Endothelial cell (in vitro differentiated cells): ENCODE measurements around the gene CRK. TPM values are rescaled to one million over a fixed set of nuclear protein-coding genes. Genes with fewer than 3 reads are reported as not detected.

ENCODE experiments used
- DNase-seq: peaks from one replicate; pipeline ENCODE4 v3.0.0; 2021; ENCODE audit warnings: low spot score
- H3K27ac Mint-ChIP-seq: one replicate; pipeline ENCODE4 v1.8.0; 2021; ENCODE audit warnings: mixed read lengths, inconsistent platforms; ENCODE audit not compliant: unreplicated experiment
- H3K27me3 Mint-ChIP-seq: one replicate; pipeline ENCODE4 v1.8.0; 2021; ENCODE audit warnings: mild to moderate bottlenecking, moderate library complexity, mixed read lengths, inconsistent platforms; ENCODE audit not compliant: unreplicated experiment
- H3K36me3 Mint-ChIP-seq: one replicate; pipeline ENCODE4 v1.8.0; 2021; ENCODE audit warnings: mild to moderate bottlenecking, low read depth, mixed read lengths, inconsistent platforms; ENCODE audit not compliant: unreplicated experiment
- H3K4me1 Mint-ChIP-seq: one replicate; pipeline ENCODE4 v1.8.0; 2021; ENCODE audit warnings: mild to moderate bottlenecking, mixed read lengths, inconsistent platforms; ENCODE audit not compliant: unreplicated experiment
- H3K4me3 Mint-ChIP-seq: one replicate; pipeline ENCODE4 v1.8.0; 2021; ENCODE audit warnings: mild to moderate bottlenecking, mixed read lengths, inconsistent platforms; ENCODE audit not compliant: unreplicated experiment
- H3K9me3 Mint-ChIP-seq: one replicate; pipeline ENCODE4 v1.8.0; 2021; ENCODE audit warnings: mixed read lengths, inconsistent platforms; ENCODE audit not compliant: unreplicated experiment
- CTCF ChIP-seq: fragments of 200-600 bp; sonication (generic); IDR thresholded peaks from one replicate; pipeline ENCODE4 v1.5.0; 2021; ENCODE audit warnings: antibody characterized with exemption; ENCODE audit not compliant: unreplicated experiment
- total RNA-seq: library from RNA; stranded (reverse); fragmentation: NEBNext Ultra II Directional; extraction: Animal tissue kit (Norgen Biotek cat#: 25700); gene quantifications from one replicate; pipeline ENCODE4 v1.2.1, GENCODE V29; 2021; ENCODE audit not compliant: unreplicated experiment

CRK gene
- total RNA-seq, 1 donor from 2014 or later, result 119 TPM

DNA sequence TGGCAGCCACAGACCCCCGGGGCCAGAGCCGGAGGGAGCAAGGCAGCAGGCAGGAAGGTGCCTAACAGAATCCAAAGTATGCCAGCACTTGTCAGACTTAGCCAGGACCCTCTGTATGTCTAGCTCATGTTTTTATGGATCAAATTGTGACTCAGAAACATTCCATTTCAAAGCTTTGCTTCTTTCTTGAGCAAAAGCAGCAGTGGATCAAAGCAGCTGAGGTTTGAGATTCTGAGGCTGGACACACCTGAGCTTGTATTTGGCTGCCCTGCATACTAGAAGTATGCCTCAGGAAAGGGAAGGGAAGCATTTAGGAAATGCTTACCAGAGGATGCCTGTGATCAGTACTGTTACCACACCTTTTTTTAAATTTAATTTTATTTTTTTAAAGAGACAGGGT, 42.2 kb upstream of the CRK start:
- Mint-ChIP-seq H3K4me1 (peaks cover 19% of the 10 kb centered on the region), H3K9me3 (no peaks in the 10 kb centered on the region), H3K27ac (no peak overlapping the region), H3K4me3 (no peak overlapping the region), H3K27me3 (peaks cover 8% of the 10 kb centered on the region), H3K36me3 (peaks cover 18% of the 10 kb centered on the region)
- no peak for DNase-seq
- TF ChIP-seq CTCF, result no peak

- Mint-ChIP-seq H3K27ac (peak overlapping the region; percentile 16), H3K4me1 (peaks cover 21% of the 10 kb centered on the region), H3K27me3 (peaks cover 8% of the 10 kb centered on the region), H3K36me3 (peaks cover 18% of the 10 kb centered on the region), H3K9me3 (no peaks in the 10 kb centered on the region), H3K4me3 (peak overlapping the region; percentile 27)
- TF ChIP-seq CTCF, result no peak
- no peak for DNase-seq
Measured at GRCh38 chr17:1497831-1498230, 41.8 kb upstream of the CRK start.

- no peak overlapping the region for H3K4me3 Mint-ChIP-seq
- H3K27ac Mint-ChIP-seq, result no peak overlapping the region
- peaks cover 23% of the 10 kb centered on the region for H3K4me1 Mint-ChIP-seq
- H3K27me3 Mint-ChIP-seq, result peaks cover 10% of the 10 kb centered on the region
- peaks cover 18% of the 10 kb centered on the region for H3K36me3 Mint-ChIP-seq
- no peaks in the 10 kb centered on the region for H3K9me3 Mint-ChIP-seq
- no peak for DNase-seq
- no peak for TF ChIP-seq CTCF
Measured at GRCh38 chr17:1496869-1497268, 40.8 kb upstream of the CRK start.

GRCh38 chr17:1495265-1495989, 39.4 kb upstream of the CRK start:
- no peak for TF ChIP-seq CTCF
- peak overlapping the region; percentile 60 for H3K4me3 Mint-ChIP-seq
- H3K36me3 Mint-ChIP-seq, result peaks cover 17% of the 10 kb centered on the region
- H3K27ac Mint-ChIP-seq, result peak overlapping the region; percentile 26
- DNase-seq, result no peak
- H3K4me1 Mint-ChIP-seq, result peaks cover 29% of the 10 kb centered on the region
- no peaks in the 10 kb centered on the region for H3K9me3 Mint-ChIP-seq
- peaks cover 10% of the 10 kb centered on the region for H3K27me3 Mint-ChIP-seq

DNA sequence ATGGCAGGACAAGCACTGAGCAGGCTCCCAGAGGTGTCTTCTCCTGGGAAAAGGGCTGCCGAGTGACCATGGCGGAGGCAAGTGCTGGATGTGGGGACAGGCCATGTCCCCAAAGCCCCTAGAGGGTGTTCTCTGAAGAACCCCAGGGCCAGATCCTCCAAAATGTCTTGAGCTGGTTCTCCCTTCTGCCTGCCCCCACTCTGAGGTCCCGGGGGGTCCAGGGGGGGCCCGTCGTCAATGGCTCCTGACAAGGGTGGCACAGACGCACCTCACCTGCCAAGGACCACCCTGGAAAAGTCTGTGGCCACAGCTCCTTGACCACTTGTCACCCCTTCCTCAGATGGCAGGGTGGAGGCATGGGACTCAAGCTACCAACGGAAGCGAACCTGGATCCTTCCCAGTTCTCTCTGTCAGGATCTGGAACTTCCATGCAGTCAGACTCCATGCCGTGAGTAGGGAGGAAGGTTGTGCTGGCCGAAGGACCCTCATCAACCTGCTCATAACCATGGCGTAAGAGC, 38.8 kb upstream of the CRK start:
- no peak for TF ChIP-seq CTCF
- Mint-ChIP-seq H3K36me3 (peaks cover 19% of the 10 kb centered on the region), H3K9me3 (no peaks in the 10 kb centered on the region), H3K27ac (no peak overlapping the region), H3K4me1 (peaks cover 31% of the 10 kb centered on the region), H3K27me3 (peaks cover 10% of the 10 kb centered on the region), H3K4me3 (no peak overlapping the region)
- no peak for DNase-seq
